ENCODE data around the gene C6orf163.

- TF ChIP-seq KLF5 (IDR thresholded peaks at IDR 0.05; ENCODE audit: partially characterized antibody) (no peak), SIX5 (IDR thresholded peaks at IDR 0.05; ENCODE audit: low read depth, low read length, severe bottlenecking) (no peak), NKRF (conservative IDR thresholded peaks at IDR 0.05) (no peak), PKNOX1 (IDR thresholded peaks at IDR 0.05) (no peak), CTCF (IDR thresholded peaks at IDR 0.05 in 2 of 3, conservative IDR thresholded peaks at IDR 0.05 in 1 of 3; ENCODE audit: control insufficient read depth in 2 of 3, extremely low read depth in 1 of 3, insufficient read depth in 1 of 3, low read depth in 3 of 3, low read length in 3 of 3) (no peak)
Measured at GRCh38 chr6:87382861-87383260, 38.2 kb downstream of the C6orf163 start.
